ENCODE measurements around the gene TAPBPL. TPM values are rescaled to one million over a fixed set of nuclear protein-coding genes. Genes with fewer than 3 reads are reported as not detected.

The TAPBPL gene
- total RNA-seq, 2 experiments from 2014 or later, result 14.7 to 15.8 TPM

DNA sequence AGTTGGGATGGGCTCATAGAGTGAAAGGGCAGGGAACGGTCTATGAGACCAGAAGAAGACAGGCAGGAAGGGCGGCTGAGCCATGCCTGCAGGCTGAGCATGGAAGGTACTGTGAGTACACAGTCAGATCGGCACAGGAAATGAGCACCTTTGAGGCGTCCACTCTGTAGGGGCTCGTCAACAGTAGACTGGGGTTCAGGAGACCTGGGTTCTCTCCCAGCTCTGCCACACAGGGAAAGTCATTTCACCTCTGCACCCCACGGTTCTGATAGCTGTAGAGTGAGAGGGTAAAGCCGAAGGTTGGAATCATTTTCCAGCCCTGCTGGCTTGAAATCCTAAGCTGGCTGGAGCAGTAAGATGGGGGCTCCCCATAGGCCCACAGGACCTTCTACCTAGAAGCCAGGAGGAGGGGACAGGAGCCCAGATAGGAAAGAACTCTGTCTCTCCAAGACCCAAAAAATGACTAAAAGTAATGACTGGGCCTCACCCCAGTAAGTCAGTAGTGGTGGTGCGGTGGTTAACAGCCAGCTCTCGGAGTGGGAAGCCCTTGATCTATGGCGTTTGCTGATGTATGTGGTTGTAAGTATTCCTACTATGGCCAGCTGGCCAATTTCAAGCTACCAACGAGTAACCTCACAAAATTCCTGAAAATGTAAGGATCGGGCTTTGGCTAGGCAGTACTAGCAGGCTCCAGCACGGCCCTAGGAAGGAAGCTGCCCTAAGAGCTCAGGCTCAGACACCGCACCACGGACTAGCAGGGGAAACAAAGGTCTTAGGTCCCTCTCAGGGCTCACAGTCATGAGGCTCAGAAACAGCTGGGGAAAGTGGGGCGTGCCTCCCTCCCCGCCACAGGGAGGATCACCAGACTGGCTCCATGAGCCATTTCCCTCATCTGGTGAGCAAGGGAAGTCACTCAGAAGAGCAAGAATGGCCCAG is 17.4 kb upstream of the TAPBPL start:
- ChIA-PET POLR2A (interaction anchor here (0.8 to 3.9 kb wide), 10 partner anchors 9 to 101 kb away, joined by 3 to 33 read pairs (median 8); partner anchors contain the start of genes CD27, GAPDH, MRPL51 and TAPBPL), CTCF (interaction anchor here (1.1 to 1.6 kb wide), 4 partner anchors 10 to 31 kb away, joined by 3 to 5 read pairs (median 4); no protein-coding TSS in a partner anchor)
- Mint-ChIP-seq H3K4me1 (ENCODE audit: low read depth) (peaks cover 48% of the 10 kb centered on the region), H3K9me3 (no peaks in the 10 kb centered on the region), H3K27ac (peak overlapping the region; percentile 91), H3K27me3 (no peaks in the 10 kb centered on the region), H3K4me3 (peak overlapping the region; percentile 65), H3K36me3 (ENCODE audit: low read depth) (no peaks in the 10 kb centered on the region)
- Histone ChIP-seq H3K4me3 (ENCODE audit: low read length) (no peak overlapping the region), H3K36me3 (ENCODE audit: insufficient read depth, low read length) (no peaks in the 10 kb centered on the region), H3K4me1 (ENCODE audit: insufficient read depth, low read length) (peaks cover 35% of the 10 kb centered on the region), H3K27me3 (ENCODE audit: control insufficient read depth in 1 of 2, insufficient read depth in 2 of 2, low read length in 2 of 2) (no peaks in the 10 kb centered on the region), H3K9me3 (ENCODE audit: control insufficient read depth in 1 of 2, insufficient read depth in 1 of 2, low read length in 2 of 2) (no peaks in the 10 kb centered on the region), H3K27ac (ENCODE audit: low read depth in 1 of 2, low read length in 2 of 2) (peak overlapping the region; percentile 37 to 82)
- DNase-seq (peak in 10 of 14 experiments; percentile 29 to 69 (median 50)), ATAC-seq (ENCODE audit: poor library complexity) (peak; percentile 92)
- TF ChIP-seq, protein P1, sequence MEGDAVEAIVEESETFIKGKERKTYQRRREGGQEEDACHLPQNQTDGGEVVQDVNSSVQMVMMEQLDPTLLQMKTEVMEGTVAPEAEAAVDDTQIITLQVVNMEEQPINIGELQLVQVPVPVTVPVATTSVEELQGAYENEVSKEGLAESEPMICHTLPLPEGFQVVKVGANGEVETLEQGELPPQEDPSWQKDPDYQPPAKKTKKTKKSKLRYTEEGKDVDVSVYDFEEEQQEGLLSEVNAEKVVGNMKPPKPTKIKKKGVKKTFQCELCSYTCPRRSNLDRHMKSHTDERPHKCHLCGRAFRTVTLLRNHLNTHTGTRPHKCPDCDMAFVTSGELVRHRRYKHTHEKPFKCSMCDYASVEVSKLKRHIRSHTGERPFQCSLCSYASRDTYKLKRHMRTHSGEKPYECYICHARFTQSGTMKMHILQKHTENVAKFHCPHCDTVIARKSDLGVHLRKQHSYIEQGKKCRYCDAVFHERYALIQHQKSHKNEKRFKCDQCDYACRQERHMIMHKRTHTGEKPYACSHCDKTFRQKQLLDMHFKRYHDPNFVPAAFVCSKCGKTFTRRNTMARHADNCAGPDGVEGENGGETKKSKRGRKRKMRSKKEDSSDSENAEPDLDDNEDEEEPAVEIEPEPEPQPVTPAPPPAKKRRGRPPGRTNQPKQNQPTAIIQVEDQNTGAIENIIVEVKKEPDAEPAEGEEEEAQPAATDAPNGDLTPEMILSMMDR (IDR thresholded peaks at IDR 0.05), result no peak
- intact Hi-C loops (cut with DNase I, micrococcal nuclease), result loop anchor here in 1 of 2 experiments (2.0 kb wide), 1 partner anchor 18 kb away; the partner anchor contains the start of gene TAPBPL

DNA sequence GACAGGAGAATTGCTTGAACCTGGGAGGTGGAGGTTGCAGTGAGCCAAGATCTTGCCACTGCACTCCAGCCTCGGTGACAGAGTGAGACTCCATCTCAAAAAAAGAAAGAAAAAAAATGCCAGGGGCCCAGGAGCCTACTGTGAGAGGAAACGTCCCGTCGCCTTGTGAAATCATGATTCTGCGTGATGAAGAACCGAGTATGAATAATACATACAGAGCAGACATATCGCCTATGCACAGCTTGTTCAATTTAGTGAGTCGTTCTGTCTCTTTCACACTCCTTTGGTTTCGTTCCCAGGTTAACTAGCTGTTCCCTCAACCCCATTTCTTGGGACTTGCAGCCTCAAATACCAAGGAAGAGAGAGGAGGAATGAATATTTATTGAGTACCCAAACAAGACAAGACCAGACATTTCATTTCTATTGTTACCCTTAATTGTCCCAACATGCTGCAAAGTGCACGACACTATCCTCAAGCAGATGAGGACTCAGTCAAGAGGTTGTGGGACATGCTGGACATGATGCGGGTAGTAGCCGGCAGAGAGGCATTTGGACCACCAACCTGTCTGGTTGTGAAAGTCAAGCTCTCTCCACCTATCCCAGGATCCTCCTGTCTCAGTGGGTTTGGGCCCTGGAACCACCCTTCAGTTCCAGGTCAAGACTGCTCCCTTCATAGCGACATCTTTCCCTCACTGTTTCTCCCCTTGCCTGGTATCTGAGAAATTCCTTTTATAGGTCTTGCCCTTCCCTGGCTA is 15.7 kb upstream of the TAPBPL start:
- no peaks in the 10 kb centered on the region for H3K27me3 ChIP-seq (ENCODE audit: control insufficient read depth in 1 of 2, insufficient read depth in 2 of 2, low read length in 2 of 2)
- TF ChIP-seq, protein P1 (IDR thresholded peaks at IDR 0.05), result no peak
- no peaks in the 10 kb centered on the region for H3K36me3 Mint-ChIP-seq (ENCODE audit: low read depth)
- H3K27ac Mint-ChIP-seq, result peak overlapping the region; percentile 17
- ChIA-PET CTCF (no interaction called here), POLR2A (interaction anchor here (0.7 kb wide), 1 partner anchor 132 kb away, joined by 3 read pairs; the partner anchor contains the start of gene NOP2)
- ATAC-seq (ENCODE audit: poor library complexity), result no peak
- H3K4me3 Mint-ChIP-seq, result peak overlapping the region; percentile 11
- no peaks in the 10 kb centered on the region for H3K27me3 Mint-ChIP-seq
- peaks cover 34% of the 10 kb centered on the region for H3K4me1 Mint-ChIP-seq (ENCODE audit: low read depth)
- H3K36me3 ChIP-seq (ENCODE audit: insufficient read depth, low read length), result no peaks in the 10 kb centered on the region
- H3K4me1 ChIP-seq (ENCODE audit: insufficient read depth, low read length), result peaks cover 28% of the 10 kb centered on the region
- intact Hi-C loops (cut with DNase I, micrococcal nuclease), result loop anchor here in 1 of 2 experiments (2.0 kb wide), 1 partner anchor 17 kb away; the partner anchor contains the start of gene TAPBPL
- no peaks in the 10 kb centered on the region for H3K9me3 Mint-ChIP-seq
- H3K4me3 ChIP-seq (ENCODE audit: low read length), result no peak overlapping the region
- no peaks in the 10 kb centered on the region for H3K9me3 ChIP-seq (ENCODE audit: control insufficient read depth in 1 of 2, insufficient read depth in 1 of 2, low read length in 2 of 2)
- peak in 1 of 14 experiments; percentile 14 for DNase-seq
- H3K27ac ChIP-seq (ENCODE audit: low read depth in 1 of 2, low read length in 2 of 2), result no peak overlapping the region

DNA sequence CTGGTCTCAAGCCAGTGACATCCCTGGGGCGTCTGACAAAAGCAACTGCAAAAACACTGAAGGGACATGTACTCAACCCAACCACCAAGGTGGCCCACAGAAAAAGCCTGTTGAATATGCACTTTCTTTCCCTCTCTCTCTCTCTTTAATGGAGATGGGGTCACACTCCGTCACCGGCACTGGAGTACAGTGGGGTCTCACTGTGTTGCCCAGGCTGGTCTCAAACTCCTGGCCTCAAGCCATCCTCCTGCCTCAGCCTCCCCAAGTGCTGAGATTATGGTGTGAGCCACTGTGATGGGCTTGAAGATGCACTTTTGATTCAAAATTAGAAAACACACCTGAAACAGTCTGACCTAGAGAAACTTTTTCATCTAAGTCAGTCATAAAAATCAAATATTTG is 14.3 kb upstream of the TAPBPL start:
- POLR2A ChIA-PET, result interaction anchor here (11.1 kb wide), 1 partner anchor 21 kb away, joined by 203 read pairs; the partner anchor contains the start of gene TAPBPL

More for the DNA sequence above, 14.3 kb upstream of the TAPBPL start:
- Mint-ChIP-seq H3K4me3 (no peak overlapping the region), H3K27me3 (no peaks in the 10 kb centered on the region), H3K4me1 (ENCODE audit: low read depth) (peaks cover 38% of the 10 kb centered on the region), H3K9me3 (no peaks in the 10 kb centered on the region), H3K27ac (no peak overlapping the region), H3K36me3 (ENCODE audit: low read depth) (no peaks in the 10 kb centered on the region)
- TF ChIP-seq, protein P1 (IDR thresholded peaks at IDR 0.05), result no peak
- Histone ChIP-seq H3K9me3 (ENCODE audit: control insufficient read depth in 1 of 2, insufficient read depth in 1 of 2, low read length in 2 of 2) (no peaks in the 10 kb centered on the region), H3K27ac (ENCODE audit: low read depth in 1 of 2, low read length in 2 of 2) (no peak overlapping the region), H3K4me1 (ENCODE audit: insufficient read depth, low read length) (peaks cover 30% of the 10 kb centered on the region), H3K36me3 (ENCODE audit: insufficient read depth, low read length) (no peaks in the 10 kb centered on the region), H3K4me3 (ENCODE audit: low read length) (no peak overlapping the region), H3K27me3 (ENCODE audit: control insufficient read depth in 1 of 2, insufficient read depth in 2 of 2, low read length in 2 of 2) (no peaks in the 10 kb centered on the region)
- ATAC-seq (ENCODE audit: poor library complexity), result no peak
- intact Hi-C loops (cut with DNase I, micrococcal nuclease), result no loop called here
- DNase-seq, result peak in 1 of 14 experiments; percentile 22
- CTCF ChIA-PET, result no interaction called here

Data from CD4-positive, alpha-beta T cell (primary cell).